ENCODE measurements around the gene SLC10A7.

DNA sequence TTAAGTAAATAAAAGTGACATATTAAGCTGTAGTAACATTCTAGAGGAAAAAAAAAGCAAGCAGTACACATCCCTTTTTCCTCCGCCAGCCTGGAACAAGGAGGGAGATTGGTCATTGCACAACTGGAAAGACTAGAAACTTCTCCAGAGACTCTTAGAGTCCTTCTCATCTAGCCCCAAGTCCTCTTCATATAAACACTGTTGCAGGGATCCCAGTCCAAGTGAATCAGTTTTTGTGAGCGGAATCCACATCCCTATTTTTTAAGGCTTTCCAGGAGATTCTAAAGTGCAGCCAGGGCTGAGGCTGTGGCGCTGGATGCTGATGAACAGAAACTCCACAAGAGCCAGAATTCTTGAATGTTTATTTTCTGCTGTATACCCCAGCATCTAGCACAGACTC lies 283.6 kb downstream of the SLC10A7 start:
- TF ChIP-seq POLR2A (IDR thresholded peaks at IDR 0.05; ENCODE audit: low read depth, low read length) (no peak), TAF1 (IDR thresholded peaks at IDR 0.05; ENCODE audit: borderline replicate concordance, low read depth, low read length) (no peak), IKZF1 (conservative IDR thresholded peaks at IDR 0.05) (no peak), ZNF274 (IDR thresholded peaks at IDR 0.05; ENCODE audit: insufficient read depth, insufficient read length) (no peak), HDAC2 (IDR thresholded peaks at IDR 0.05) (no peak)
- TF ChIP-seq, protein P1, sequence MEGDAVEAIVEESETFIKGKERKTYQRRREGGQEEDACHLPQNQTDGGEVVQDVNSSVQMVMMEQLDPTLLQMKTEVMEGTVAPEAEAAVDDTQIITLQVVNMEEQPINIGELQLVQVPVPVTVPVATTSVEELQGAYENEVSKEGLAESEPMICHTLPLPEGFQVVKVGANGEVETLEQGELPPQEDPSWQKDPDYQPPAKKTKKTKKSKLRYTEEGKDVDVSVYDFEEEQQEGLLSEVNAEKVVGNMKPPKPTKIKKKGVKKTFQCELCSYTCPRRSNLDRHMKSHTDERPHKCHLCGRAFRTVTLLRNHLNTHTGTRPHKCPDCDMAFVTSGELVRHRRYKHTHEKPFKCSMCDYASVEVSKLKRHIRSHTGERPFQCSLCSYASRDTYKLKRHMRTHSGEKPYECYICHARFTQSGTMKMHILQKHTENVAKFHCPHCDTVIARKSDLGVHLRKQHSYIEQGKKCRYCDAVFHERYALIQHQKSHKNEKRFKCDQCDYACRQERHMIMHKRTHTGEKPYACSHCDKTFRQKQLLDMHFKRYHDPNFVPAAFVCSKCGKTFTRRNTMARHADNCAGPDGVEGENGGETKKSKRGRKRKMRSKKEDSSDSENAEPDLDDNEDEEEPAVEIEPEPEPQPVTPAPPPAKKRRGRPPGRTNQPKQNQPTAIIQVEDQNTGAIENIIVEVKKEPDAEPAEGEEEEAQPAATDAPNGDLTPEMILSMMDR (IDR thresholded peaks at IDR 0.05 in 2 of 3, conservative IDR thresholded peaks at IDR 0.05 in 1 of 3; ENCODE audit: control insufficient read depth in 2 of 3, extremely low read depth in 1 of 3, insufficient read depth in 1 of 3, low read depth in 3 of 3, low read length in 3 of 3), result no peak
